ENCODE results near the gene MED20.

The MED20 gene

DNA sequence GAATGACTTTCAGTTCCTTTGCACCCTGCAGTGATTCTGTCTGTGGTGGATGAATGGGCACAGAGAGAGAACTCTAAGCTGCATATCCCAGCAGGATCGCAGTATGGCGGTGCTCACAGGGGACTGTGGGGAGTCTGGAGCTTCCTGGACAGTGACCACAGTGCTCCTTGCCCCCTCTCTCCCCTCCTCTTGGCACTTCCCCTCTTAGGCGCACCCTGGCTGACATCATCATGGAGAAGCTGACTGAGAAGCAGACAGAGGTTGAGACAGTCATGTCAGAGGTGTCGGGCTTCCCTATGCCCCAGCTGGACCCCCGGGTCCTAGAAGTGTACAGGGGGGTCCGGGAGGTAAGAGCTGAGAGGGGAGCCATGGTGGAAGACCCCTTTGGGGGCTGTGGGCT, 9.0 kb upstream of the MED20 start:
- Histone ChIP-seq H3K9me3 (ENCODE audit: low read depth, low read length) (no peaks in the 10 kb centered on the region), H3K27ac (no peak overlapping the region), H3K4me3 (no peak overlapping the region), H3K36me3 (ENCODE audit: insufficient read depth, low read length) (peaks cover 93% of the 10 kb centered on the region), H3K9ac (ENCODE audit: insufficient read length) (no peak overlapping the region)
- no peak for TF ChIP-seq POLR2AphosphoS5 (IDR thresholded peaks at IDR 0.05; ENCODE audit: borderline replicate concordance, low read depth, low read length)
- no peak for TF ChIP-seq EZH2 (IDR thresholded peaks at IDR 0.05)
- TF ChIP-seq FOXP2 (optimal IDR thresholded peaks at IDR 0.05; ENCODE audit: control extremely low read depth, extremely low read length, insufficient read depth) = no peak
- no peak for DNase-seq (ENCODE audit: low read depth, low spot score)

DNA sequence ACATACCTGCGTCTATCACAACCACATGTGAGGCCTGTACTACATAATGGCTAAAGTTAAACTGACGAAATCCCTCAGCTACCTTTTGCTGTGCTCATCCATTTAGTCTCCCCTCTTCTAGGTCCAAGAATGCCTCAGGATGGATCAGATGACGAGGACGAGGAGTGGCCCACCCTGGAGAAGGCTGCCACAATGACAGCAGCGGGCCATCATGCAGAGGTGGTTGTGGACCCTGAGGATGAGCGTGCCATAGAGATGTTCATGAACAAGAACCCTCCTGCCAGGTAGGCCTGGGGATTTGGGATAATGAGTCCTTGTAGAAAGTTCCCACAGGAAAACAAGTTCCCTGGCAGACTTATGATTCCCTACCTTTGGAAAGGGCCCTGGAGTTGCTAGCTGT, 6.3 kb upstream of the MED20 start:
- Histone ChIP-seq H3K9ac (ENCODE audit: insufficient read length) (no peak overlapping the region), H3K4me3 (no peak overlapping the region), H3K36me3 (ENCODE audit: insufficient read depth, low read length) (peaks cover 90% of the 10 kb centered on the region), H3K9me3 (ENCODE audit: low read depth, low read length) (no peaks in the 10 kb centered on the region), H3K27ac (no peak overlapping the region)
- DNase-seq (ENCODE audit: low read depth, low spot score) = no peak
- TF ChIP-seq FOXP2 (optimal IDR thresholded peaks at IDR 0.05; ENCODE audit: control extremely low read depth, extremely low read length, insufficient read depth) = no peak

DNA sequence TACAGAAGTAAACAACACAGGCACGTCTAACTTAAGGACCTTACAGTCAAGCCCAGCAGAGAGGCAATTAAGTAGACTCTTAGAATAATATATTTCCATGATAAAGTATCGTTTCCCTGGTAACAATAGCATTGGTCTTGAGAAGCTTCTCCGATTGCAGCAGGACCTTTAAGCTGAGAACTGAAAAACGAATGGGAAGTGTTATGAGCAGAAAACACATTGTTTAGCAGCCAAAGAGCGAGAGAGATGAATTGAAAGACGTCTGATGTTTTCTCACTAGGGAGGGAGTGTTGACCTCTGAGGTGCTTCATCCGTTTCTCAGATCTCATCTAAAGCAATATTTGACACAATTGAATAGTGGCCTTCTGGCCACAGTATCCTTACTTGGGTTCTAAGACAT, 1.2 kb upstream of the MED20 start:
- DNase-seq (ENCODE audit: low read depth, low spot score) = no peak
- Histone ChIP-seq H3K36me3 (ENCODE audit: insufficient read depth, low read length) (peaks cover 39% of the 10 kb centered on the region), H3K4me3 (peak overlapping the region; percentile 84), H3K9ac (ENCODE audit: insufficient read length) (peak overlapping the region; percentile 96), H3K27ac (no peak overlapping the region), H3K9me3 (ENCODE audit: low read depth, low read length) (no peaks in the 10 kb centered on the region)
- TF ChIP-seq FOXP2 (optimal IDR thresholded peaks at IDR 0.05; ENCODE audit: control extremely low read depth, extremely low read length, insufficient read depth) (no peak), EZH2 (IDR thresholded peaks at IDR 0.05) (no peak), POLR2AphosphoS5 (IDR thresholded peaks at IDR 0.05; ENCODE audit: borderline replicate concordance, low read depth, low read length) (no peak)

DNA sequence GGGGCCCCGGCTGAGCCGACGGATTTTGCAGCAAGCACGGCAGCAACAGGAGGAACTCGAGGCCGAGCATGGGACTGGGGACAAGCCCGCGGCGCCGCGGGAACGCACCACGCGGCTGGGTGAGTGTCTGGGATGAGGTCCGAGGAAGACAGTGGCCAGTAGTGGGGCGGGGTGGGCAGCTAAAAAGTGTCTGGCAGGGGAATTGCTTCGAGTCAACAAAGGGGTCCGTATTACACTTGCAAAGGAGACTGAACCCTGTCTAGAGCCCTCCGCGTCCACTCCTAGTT, 716 bp upstream of the MED20 start:
- peaks cover 35% of the 10 kb centered on the region for H3K36me3 ChIP-seq (ENCODE audit: insufficient read depth, low read length)
- H3K9ac ChIP-seq (ENCODE audit: insufficient read length) = peak overlapping the region; percentile 96
- peak overlapping the region; percentile 84 for H3K4me3 ChIP-seq
- H3K9me3 ChIP-seq (ENCODE audit: low read depth, low read length) = no peaks in the 10 kb centered on the region
- no peak for DNase-seq (ENCODE audit: low read depth, low spot score)
- no peak for TF ChIP-seq POLR2AphosphoS5 (IDR thresholded peaks at IDR 0.05; ENCODE audit: borderline replicate concordance, low read depth, low read length)
- TF ChIP-seq EZH2 (IDR thresholded peaks at IDR 0.05) = no peak
- no peak for TF ChIP-seq FOXP2 (optimal IDR thresholded peaks at IDR 0.05; ENCODE audit: control extremely low read depth, extremely low read length, insufficient read depth)
- H3K27ac ChIP-seq = peak overlapping the region; percentile 96

DNA sequence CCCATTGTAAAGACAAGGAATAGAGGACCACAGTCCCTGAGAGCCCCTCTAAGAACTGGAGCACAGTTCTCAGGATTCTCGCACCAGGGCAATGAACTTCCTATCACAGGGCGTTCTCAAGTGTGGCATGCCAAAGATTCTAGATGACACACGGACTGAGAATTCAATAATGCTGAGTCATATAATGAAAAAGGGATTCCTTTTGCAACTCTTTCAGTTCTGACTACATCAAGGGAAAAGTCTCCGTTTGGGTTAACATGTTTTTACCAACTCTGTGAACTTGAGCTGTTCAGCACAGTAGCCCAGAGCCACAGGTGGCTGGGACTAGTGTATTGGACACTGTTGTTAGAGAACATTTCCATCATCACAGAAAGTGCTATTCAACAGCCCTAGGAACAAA, 3.4 kb downstream of the MED20 start:
- Histone ChIP-seq H3K36me3 (ENCODE audit: insufficient read depth, low read length) (peaks cover 25% of the 10 kb centered on the region), H3K27ac (peak overlapping the region; percentile 64; the same call in 1 of the 2 replicates), H3K4me3 (no peak overlapping the region), H3K9ac (ENCODE audit: insufficient read length) (no peak overlapping the region), H3K9me3 (ENCODE audit: low read depth, low read length) (no peaks in the 10 kb centered on the region)
- no peak for DNase-seq (ENCODE audit: low read depth, low spot score)
- no peak for TF ChIP-seq POLR2AphosphoS5 (IDR thresholded peaks at IDR 0.05; ENCODE audit: borderline replicate concordance, low read depth, low read length)
- TF ChIP-seq FOXP2 (optimal IDR thresholded peaks at IDR 0.05; ENCODE audit: control extremely low read depth, extremely low read length, insufficient read depth) = no peak
- no peak for TF ChIP-seq EZH2 (IDR thresholded peaks at IDR 0.05)

DNA sequence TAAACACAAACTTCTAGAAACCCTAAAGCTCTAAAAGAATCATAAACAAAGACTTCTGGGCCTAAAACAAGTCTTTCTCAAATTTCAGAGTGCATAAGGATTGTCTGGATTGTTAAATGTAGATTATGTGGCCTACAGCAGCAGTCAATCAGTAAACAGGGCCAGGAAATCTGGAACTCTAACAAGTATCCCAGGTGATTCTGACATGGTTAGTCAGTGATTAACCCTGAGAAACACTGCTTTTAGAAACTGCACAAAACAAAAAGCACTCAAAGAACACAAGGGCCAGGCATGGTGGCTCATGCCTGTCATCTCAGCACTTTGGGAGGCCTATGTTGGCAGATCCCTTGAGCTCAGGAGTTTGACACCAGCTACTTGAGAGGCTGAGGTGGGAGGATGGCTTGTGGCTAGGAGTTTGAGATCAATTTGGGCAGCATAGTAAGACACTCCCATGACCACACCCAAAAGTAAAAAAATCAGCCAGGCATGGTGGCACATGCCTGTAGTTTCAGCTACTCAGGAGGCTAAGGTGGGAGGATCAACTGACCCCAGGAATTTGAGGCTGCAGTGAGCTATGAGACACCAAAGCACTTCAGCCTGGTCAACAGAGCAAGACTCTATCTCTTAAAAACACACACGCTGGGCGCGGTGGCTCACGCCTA, 5.9 kb downstream of the MED20 start:
- Histone ChIP-seq H3K9me3 (ENCODE audit: low read depth, low read length) (no peaks in the 10 kb centered on the region), H3K4me3 (no peak overlapping the region), H3K9ac (ENCODE audit: insufficient read length) (no peak overlapping the region), H3K27ac (no peak overlapping the region), H3K36me3 (ENCODE audit: insufficient read depth, low read length) (peaks cover 31% of the 10 kb centered on the region)
- no peak for DNase-seq (ENCODE audit: low read depth, low spot score)
- TF ChIP-seq POLR2AphosphoS5 (IDR thresholded peaks at IDR 0.05; ENCODE audit: borderline replicate concordance, low read depth, low read length) (no peak), FOXP2 (optimal IDR thresholded peaks at IDR 0.05; ENCODE audit: control extremely low read depth, extremely low read length, insufficient read depth) (no peak), EZH2 (IDR thresholded peaks at IDR 0.05) (no peak)

DNA sequence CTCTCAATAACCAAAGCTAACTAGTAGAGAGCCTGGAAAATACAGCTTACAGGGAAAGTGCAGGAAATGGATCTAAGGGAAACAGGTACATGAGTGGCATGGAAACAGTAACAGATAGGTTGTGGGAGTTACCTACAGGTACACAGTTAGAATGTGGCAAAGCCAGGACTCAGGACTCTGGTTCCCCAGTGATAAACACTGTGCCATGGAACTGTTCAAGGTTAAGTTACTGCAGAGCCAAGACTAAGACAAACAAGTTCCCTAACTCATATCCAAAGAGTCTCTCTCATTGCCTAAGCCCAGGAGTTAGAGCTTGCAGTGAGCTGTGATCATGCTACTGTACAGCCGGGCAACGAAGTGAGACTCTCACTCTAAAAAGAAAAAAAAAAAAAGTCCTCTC, 6.6 kb downstream of the MED20 start:
- no peak for DNase-seq (ENCODE audit: low read depth, low spot score)
- Histone ChIP-seq H3K27ac (no peak overlapping the region), H3K36me3 (ENCODE audit: insufficient read depth, low read length) (peaks cover 32% of the 10 kb centered on the region), H3K9ac (ENCODE audit: insufficient read length) (no peak overlapping the region), H3K9me3 (ENCODE audit: low read depth, low read length) (no peaks in the 10 kb centered on the region), H3K4me3 (no peak overlapping the region)
- TF ChIP-seq EZH2 (IDR thresholded peaks at IDR 0.05) = no peak

DNA sequence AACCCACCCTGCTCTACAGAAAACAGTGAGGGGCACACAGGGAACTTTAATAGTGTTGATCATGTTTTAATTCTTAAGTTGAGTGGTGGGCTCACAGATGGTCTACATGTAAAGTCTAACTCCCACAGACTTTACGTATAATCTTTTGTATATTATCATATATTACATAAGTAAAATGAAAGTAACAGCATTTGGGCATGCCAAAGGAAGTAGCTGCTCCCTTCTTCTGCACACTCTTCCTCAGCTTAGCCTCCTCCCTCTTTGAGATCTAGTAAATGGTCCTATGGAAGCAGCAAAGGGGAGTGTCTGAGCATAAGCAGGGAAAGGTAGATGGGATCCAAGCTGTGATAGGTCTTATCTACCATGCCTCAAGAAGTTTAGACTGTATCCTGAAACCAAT, 11.2 kb downstream of the MED20 start:
- Histone ChIP-seq H3K4me3 (no peak overlapping the region), H3K36me3 (ENCODE audit: insufficient read depth, low read length) (peaks cover 55% of the 10 kb centered on the region), H3K9ac (ENCODE audit: insufficient read length) (no peak overlapping the region), H3K9me3 (ENCODE audit: low read depth, low read length) (no peaks in the 10 kb centered on the region), H3K27ac (no peak overlapping the region)
- TF ChIP-seq EZH2 (IDR thresholded peaks at IDR 0.05) (no peak), FOXP2 (optimal IDR thresholded peaks at IDR 0.05; ENCODE audit: control extremely low read depth, extremely low read length, insufficient read depth) (no peak), POLR2AphosphoS5 (IDR thresholded peaks at IDR 0.05; ENCODE audit: borderline replicate concordance, low read depth, low read length) (no peak)
- no peak for DNase-seq (ENCODE audit: low read depth, low spot score)

DNA sequence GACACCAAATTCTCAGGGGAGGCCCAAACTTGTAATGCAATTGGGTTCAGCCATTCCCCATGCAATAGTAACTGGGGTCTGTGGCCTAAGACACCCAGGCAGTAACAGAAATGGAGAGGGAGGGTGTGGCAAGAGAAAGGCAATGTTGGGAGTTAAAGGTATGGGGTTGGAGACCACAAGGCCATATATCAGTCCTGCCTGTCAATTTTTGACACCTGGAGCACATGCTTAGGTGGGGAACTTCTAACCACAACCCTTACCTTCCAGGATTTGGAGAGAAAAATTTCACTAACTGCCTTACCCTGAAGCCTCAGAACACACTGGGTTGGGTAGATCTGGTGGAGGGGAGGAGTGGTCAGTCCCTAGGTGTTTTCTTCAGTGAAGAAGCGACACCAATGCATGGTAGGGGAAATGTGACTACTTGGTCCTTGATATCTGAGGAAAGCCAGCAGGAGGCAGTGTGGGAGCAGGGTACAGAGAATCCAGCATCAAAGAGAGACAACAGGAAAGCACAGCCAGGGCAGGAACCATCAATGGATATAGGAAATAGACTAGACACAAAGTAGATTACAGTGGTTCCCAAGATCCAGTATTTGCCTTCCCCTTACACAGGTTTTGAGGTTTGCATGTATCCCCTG, 18.9 kb downstream of the MED20 start:
- TF ChIP-seq POLR2AphosphoS5 (IDR thresholded peaks at IDR 0.05; ENCODE audit: borderline replicate concordance, low read depth, low read length) (no peak), FOXP2 (optimal IDR thresholded peaks at IDR 0.05; ENCODE audit: control extremely low read depth, extremely low read length, insufficient read depth) (no peak), EZH2 (IDR thresholded peaks at IDR 0.05) (no peak)
- Histone ChIP-seq H3K27ac (no peak overlapping the region), H3K9me3 (ENCODE audit: low read depth, low read length) (no peaks in the 10 kb centered on the region), H3K4me3 (no peak overlapping the region), H3K36me3 (ENCODE audit: insufficient read depth, low read length) (peaks cover 24% of the 10 kb centered on the region), H3K9ac (ENCODE audit: insufficient read length) (no peak overlapping the region)
- DNase-seq (ENCODE audit: low read depth, low spot score) = no peak

All from SK-N-MC (cell line).